GM12878 (cell line): ENCODE measurements around the gene PITPNC1. TPM values are rescaled to one million over a fixed set of nuclear protein-coding genes. Genes with fewer than 3 reads are reported as not detected.
A peak's percentile ranks its signal among the peaks of the same experiment; 100 is the strongest.

ENCODE experiments used
- ATAC-seq: fragments of 200-7000 bp; cut with Tn5 transposase; 3 replicates; pipeline ENCODE4 v1.9.1; 2020; ENCODE audit warnings: mild to moderate bottlenecking, moderate library complexity
- BruUV-seq: library from RNA; stranded (reverse); fragments of 400-500 nt; replicated peaks from 2 replicates; lab custom pipeline; 2021; lab: Mats Ljungman, UMichigan
- CTCF ChIA-PET: fragments of 300-600 bp; sonication (Branson Sonifier 250); formaldehyde crosslinking; extraction: SDS; loops from one replicate; lab custom pipeline; 2021; ENCODE audit warnings: inconsistent platforms; lab: Yijun Ruan, JAX
- POLR2A ChIA-PET: fragments of 350-600 bp; formaldehyde crosslinking; extraction: SDS; loops from one replicate; lab custom pipeline; 2021; ENCODE audit warnings: inconsistent platforms; lab: Charles Lee
- RAD21 ChIA-PET: fragments of 300-600 bp; sonication (Branson Sonifier 250); formaldehyde crosslinking; loops from one replicate; lab custom pipeline; 2023; ENCODE audit warnings: antibody characterized with exemption; ENCODE audit not compliant: unreplicated experiment; lab: Charles Lee
- SMC1A ChIA-PET: fragments of 300-600 bp; sonication (Branson Sonifier 250); formaldehyde crosslinking; loops from one replicate; lab custom pipeline; 2023; ENCODE audit not compliant: unreplicated experiment, uncharacterized antibody; lab: Charles Lee
- DNase-seq: peaks from one replicate; pipeline ENCODE4 v3.0.0-alpha.2; 2011; ENCODE audit warnings: low read depth, low spot score
- FAIRE-seq: peaks from 3 replicates; lab custom pipeline; 2011; peaks lifted over from hg19 to GRCh38; lab: Jason Lieb, UNC
- H2AFZ ChIP-seq: 2 replicates; pipeline ENCODE4 v1.6.0; 2011; ENCODE audit warnings: low read depth, low read length, control low read depth; ENCODE audit not compliant: control insufficient read depth
- H3K27ac ChIP-seq: 2 replicates; pipeline ENCODE4 v1.5.1; 2011; ENCODE audit warnings: control low read depth; ENCODE audit not compliant: control insufficient read depth, insufficient read depth
- H3K27me3 ChIP-seq, 2 experiments: replicated peaks in 1 of 2; 2 replicates each; pipeline versions ENCODE4 v1.6.0 to v1.6.1; 2011; ENCODE audit warnings: low read length in 1 of 2; ENCODE audit not compliant: control insufficient read depth in 2 of 2, insufficient read depth in 2 of 2
- H3K36me3 ChIP-seq, 2 experiments: 2 replicates each; pipeline ENCODE4 v1.5.1; 2011; ENCODE audit warnings: low read length in 1 of 2; ENCODE audit not compliant: control insufficient read depth in 2 of 2, insufficient read depth in 2 of 2
- H3K4me1 ChIP-seq: 2 replicates; pipeline ENCODE4 v1.6.1; 2011; ENCODE audit warnings: mild to moderate bottlenecking, low read length, moderate library complexity, mixed read lengths; ENCODE audit not compliant: control insufficient read depth, insufficient read depth
- H3K4me2 ChIP-seq: 2 replicates; pipeline ENCODE4 v1.6.0; 2011; ENCODE audit warnings: control low read depth; ENCODE audit not compliant: control insufficient read depth, insufficient read depth
- H3K4me3 ChIP-seq: fragments of 200-600 bp; sonication (generic); 2 replicates; pipeline ENCODE4 v1.5.1; 2016
- H3K79me2 ChIP-seq: 2 replicates; pipeline ENCODE4 v1.6.0; 2011; ENCODE audit warnings: low read length; ENCODE audit not compliant: control insufficient read depth, insufficient read depth
- H3K9ac ChIP-seq: 2 replicates; pipeline ENCODE4 v1.8.0; 2011; ENCODE audit warnings: low read length, control low read depth, mixed read lengths; ENCODE audit not compliant: control insufficient read depth, insufficient read depth
- H3K9me3 ChIP-seq: replicated peaks from 3 replicates; pipeline ENCODE4 v1.5.1; 2011; ENCODE audit warnings: mild to moderate bottlenecking, low read length; ENCODE audit not compliant: control insufficient read depth, insufficient read depth
- H4K20me1 ChIP-seq: 2 replicates; pipeline ENCODE4 v1.6.0; 2011; ENCODE audit not compliant: control insufficient read depth, insufficient read depth
- BACH1 ChIP-seq: fragments of 450-650 bp; IDR thresholded peaks from 2 replicates; pipeline ENCODE4 v1.6.1; 2017; ENCODE audit warnings: mild to moderate bottlenecking, borderline replicate concordance
- CHD1 ChIP-seq: IDR thresholded peaks from 2 replicates; pipeline ENCODE4 v1.6.1; 2012; ENCODE audit warnings: low read depth, low read length, improper control_type of control experiment
- DPF2 ChIP-seq: fragments of 450-650 bp; IDR thresholded peaks from 2 replicates; pipeline ENCODE4 v1.6.1; 2017; ENCODE audit warnings: mild to moderate bottlenecking
- EED ChIP-seq: sonication (generic); IDR thresholded peaks from 2 replicates; pipeline ENCODE4 v1.6.1; 2016; ENCODE audit warnings: antibody characterized with exemption, low read depth
- GABPA ChIP-seq: IDR thresholded peaks from 2 replicates; pipeline ENCODE4 v1.6.1; 2014; ENCODE audit warnings: antibody characterized with exemption, low read depth, mild to moderate bottlenecking, inconsistent platforms
- HDAC2 ChIP-seq: fragments of 200-600 bp; sonication (generic); IDR thresholded peaks from 2 replicates; pipeline ENCODE4 v1.6.1; 2017
- KAT2A ChIP-seq: conservative IDR thresholded peaks from 2 replicates; pipeline ENCODE4 v1.6.1; 2011; ENCODE audit warnings: low read depth, low read length; ENCODE audit not compliant: control insufficient read depth
- MEF2B ChIP-seq: fragments of 450-650 bp; IDR thresholded peaks from 2 replicates; pipeline ENCODE4 v1.6.1; 2018; ENCODE audit warnings: mild to moderate bottlenecking, moderate library complexity; ENCODE audit not compliant: partially characterized antibody, poor library complexity, severe bottlenecking
- POLR2AphosphoS2 ChIP-seq: IDR thresholded peaks from 2 replicates; pipeline ENCODE4 v1.6.1; 2011; ENCODE audit warnings: low read depth, mild to moderate bottlenecking, low read length, improper control_type of control experiment, moderate library complexity
- RUNX3 ChIP-seq: IDR thresholded peaks from 2 replicates; pipeline ENCODE4 v1.6.1; 2012; ENCODE audit warnings: low read length, inconsistent platforms
- SP1 ChIP-seq: IDR thresholded peaks from one replicate; pipeline ENCODE4 v1.6.1; 2011; ENCODE audit warnings: low read depth, low read length
- STAT3 ChIP-seq: IDR thresholded peaks from 2 replicates; pipeline ENCODE4 v1.6.1; 2011; ENCODE audit warnings: low read depth, low read length, improper control_type of control experiment
- TCF3 ChIP-seq: IDR thresholded peaks from 2 replicates; pipeline ENCODE4 v1.6.1; 2012; ENCODE audit warnings: low read depth, mild to moderate bottlenecking, low read length, borderline replicate concordance; ENCODE audit not compliant: insufficient read depth
- WGBS: methylation state at CpG from one replicate; pipeline ENCODE4 v1.1.6; 2016; ENCODE audit warnings: low lambda C conversion rate; ENCODE audit not compliant: insufficient replicate concordance, insufficient coverage; ENCODE audit errors: missing lambda C conversion rate; 5-methylcytosine and 5-hydroxymethylcytosine counted together
- in situ Hi-C: fragments of 300-500 bp; cut with MboI; formaldehyde crosslinking; loops from 9 replicates; pipeline ENCODE4 v1.14.3; 2018; ENCODE audit warnings: mixed read lengths
- intact Hi-C: fragments of 100-400 bp; cut with micrococcal nuclease; formaldehyde crosslinking; loops from one replicate; pipeline ENCODE4 v1.14.2; 2022; ENCODE audit not compliant: unreplicated experiment
- polyA plus RNA-seq, 11 experiments: library from polyadenylated mRNA; depleted of rRNA in 4 of 11; unstranded in 6 of 11; stranded (reverse) in 5 of 11; fragments of >200 nt; fragmentation: Nextera tagmentation in 4 of 11; fragmentation: Illumina TruSeq in 1 of 11; extraction: Ambion mirVana in 4 of 11; extraction: Trizol in 1 of 11; gene quantifications; 1 replicate in 1 of 11; 2 replicates in 10 of 11; pipeline versions ENCODE4 v1.2.1 to v1.2.3, GENCODE V29; 2011 to 2016; ENCODE audit warnings: inconsistent platforms in 2 of 11, missing spikeins in 2 of 11, low read depth in 1 of 11
- total RNA-seq, 4 experiments: library from RNA; depleted of rRNA in 3 of 4; stranded (reverse); fragments of >200 nt in 3 of 4; fragmentation: Illumina TruSeq in 1 of 4; extraction: Trizol in 1 of 4; gene quantifications; 2 replicates each; pipeline versions ENCODE4 v1.2.1 to v1.2.3, GENCODE V29; 2013 to 2021
- TF ChIP-seq, protein P1 (sequence below): fragments of 450-650 bp; conservative IDR thresholded peaks from 2 replicates; pipeline ENCODE4 v1.6.1; 2017; ENCODE audit warnings: mild to moderate bottlenecking, moderate library complexity

PITPNC1 gene
- total and polyA plus RNA-seq, 10 of the 15 experiments (the other 5 are each of a cell fraction or from before 2014, with no cell fraction given) = 12.2 to 62.4 (median 47.3) TPM

DNA sequence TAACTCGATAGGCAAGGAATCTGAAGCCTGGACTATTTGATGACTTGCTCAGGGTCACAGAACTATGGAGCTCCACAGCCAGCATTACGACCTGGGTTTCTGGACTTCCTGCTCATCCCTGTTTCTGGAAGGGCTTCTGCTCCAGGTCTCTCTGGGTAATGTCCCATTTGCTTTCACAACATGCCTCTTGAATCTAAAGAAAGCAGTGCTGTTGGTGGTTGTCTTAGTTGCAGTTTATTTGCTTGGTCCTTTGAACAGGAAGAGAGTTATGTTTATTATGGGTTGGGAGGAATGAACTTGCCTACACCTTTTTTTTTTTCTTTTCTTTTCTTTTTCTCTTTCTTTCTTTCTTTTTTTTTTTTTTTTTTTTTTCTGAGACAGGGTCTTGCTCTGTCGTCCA is 84.8 kb downstream of the PITPNC1 start:
- Histone ChIP-seq H3K9me3 (peaks cover 8% of the 10 kb centered on the region; the same call in 2 of the 3 replicates), H3K4me2 (no peak overlapping the region), H3K36me3 (peaks cover 0 to 1% of the 10 kb centered on the region in 2 experiments; a peak in 1 of 4 replicates), H3K27ac (no peak overlapping the region), H3K27me3 (no peaks in the 10 kb centered on the region), H3K4me1 (peaks cover 11% of the 10 kb centered on the region), H4K20me1 (no peaks in the 10 kb centered on the region), H3K4me3 (no peak overlapping the region), H3K79me2 (peaks cover 28% of the 10 kb centered on the region), H3K9ac (no peak overlapping the region), H2AFZ (no peak overlapping the region; the same call in 1 of the 2 replicates)
- BruUV-seq = no TSS peak
- ChIA-PET POLR2A (interaction anchor here (0.6 to 1.2 kb wide), 2 partner anchors 9 to 363 kb away, joined by 3 read pairs; no protein-coding TSS in a partner anchor), SMC1A (interaction anchor here (0.9 to 1.9 kb wide), 2 partner anchors 16 to 21 kb away, joined by 3 to 7 read pairs; no protein-coding TSS in a partner anchor), RAD21 (no interaction called here), CTCF (no interaction called here)
- no peak for ATAC-seq
- no peak for FAIRE-seq
- intact Hi-C loops (no loop called here), in situ Hi-C loops (loop anchor here (10.0 kb wide), 1 partner anchor 77 kb away; no protein-coding TSS in a partner anchor)
- DNase-seq = no peak
- WGBS = 0% methylated on average over 2 of the region's 3 CpGs
- TF ChIP-seq HDAC2 = no peak

DNA sequence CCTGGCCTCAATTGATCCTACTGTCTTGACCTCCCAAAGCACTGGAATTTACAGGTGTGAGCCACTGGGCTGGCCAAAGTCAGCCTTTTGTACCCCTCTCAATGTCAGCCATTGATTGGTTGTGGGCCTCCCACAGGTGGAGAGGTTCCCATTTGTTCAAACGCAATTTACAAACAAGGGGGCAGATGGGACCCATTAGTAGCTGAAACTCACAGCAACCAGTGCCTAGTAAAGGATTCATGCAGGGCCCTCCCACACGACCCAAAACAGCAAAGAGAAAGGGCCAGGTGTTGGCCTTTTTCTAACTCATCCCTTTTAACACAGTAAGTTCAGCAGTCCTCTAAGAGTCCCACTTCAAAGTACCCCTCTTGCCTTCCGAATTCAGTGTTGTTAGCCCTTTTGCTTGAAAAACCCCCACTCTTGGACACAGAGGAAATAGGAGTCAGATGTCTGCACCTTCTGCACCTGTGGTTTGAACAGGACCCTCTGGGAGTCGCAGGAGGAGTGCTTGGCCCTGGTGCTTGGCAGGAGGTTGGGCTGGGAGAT is 89.2 kb downstream of the PITPNC1 start:
- Histone ChIP-seq H3K36me3 (no peaks in the 10 kb centered on the region), H4K20me1 (no peaks in the 10 kb centered on the region), H3K4me3 (no peak overlapping the region), H2AFZ (no peak overlapping the region), H3K4me2 (no peak overlapping the region; the same call in 1 of the 2 replicates), H3K9me3 (no peaks in the 10 kb centered on the region; the same call in 2 of the 3 replicates), H3K4me1 (peaks cover 26% of the 10 kb centered on the region), H3K79me2 (peaks cover 30% of the 10 kb centered on the region), H3K27me3 (no peaks in the 10 kb centered on the region), H3K9ac (no peak overlapping the region), H3K27ac (0 out of 2 replicates have a peak overlapping the region, but pooled peaks have one; percentile 4)
- DNase-seq = no peak
- SMC1A ChIA-PET = interaction anchor here (0.8 to 3.2 kb wide), 8 partner anchors 9 to 182 kb away, joined by 3 to 12 read pairs (median 3); no protein-coding TSS in a partner anchor
- CTCF ChIA-PET = interaction anchor here (0.6 to 3.5 kb wide), 6 partner anchors 9 to 254 kb away, joined by 3 to 13 read pairs (median 4); no protein-coding TSS in a partner anchor
- peak; percentile 35 for ATAC-seq
- no peak for FAIRE-seq
- WGBS = 50% methylated on average over 4 of the region's 4 CpGs
- in situ Hi-C loops (loop anchor here (10.0 kb wide), 1 partner anchor 82 kb away; no protein-coding TSS in a partner anchor), intact Hi-C loops (no loop called here)
- POLR2A ChIA-PET = interaction anchor here (0.6 to 1.1 kb wide), 3 partner anchors 13 to 474 kb away, joined by 3 to 5 read pairs (median 3); no protein-coding TSS in a partner anchor
- BruUV-seq = no TSS peak
- RAD21 ChIA-PET = interaction anchor here (0.7 to 0.8 kb wide), 2 partner anchors 9 to 10 kb away, joined by 3 read pairs; no protein-coding TSS in a partner anchor
- no peak for TF ChIP-seq GABPA
- TF ChIP-seq SP1 = no peak
- TF ChIP-seq BACH1 = no peak
- no peak for TF ChIP-seq DPF2
- TF ChIP-seq STAT3 = no peak
- TF ChIP-seq POLR2AphosphoS2 = no peak
- TF ChIP-seq KAT2A = no peak
- TF ChIP-seq, protein P1, sequence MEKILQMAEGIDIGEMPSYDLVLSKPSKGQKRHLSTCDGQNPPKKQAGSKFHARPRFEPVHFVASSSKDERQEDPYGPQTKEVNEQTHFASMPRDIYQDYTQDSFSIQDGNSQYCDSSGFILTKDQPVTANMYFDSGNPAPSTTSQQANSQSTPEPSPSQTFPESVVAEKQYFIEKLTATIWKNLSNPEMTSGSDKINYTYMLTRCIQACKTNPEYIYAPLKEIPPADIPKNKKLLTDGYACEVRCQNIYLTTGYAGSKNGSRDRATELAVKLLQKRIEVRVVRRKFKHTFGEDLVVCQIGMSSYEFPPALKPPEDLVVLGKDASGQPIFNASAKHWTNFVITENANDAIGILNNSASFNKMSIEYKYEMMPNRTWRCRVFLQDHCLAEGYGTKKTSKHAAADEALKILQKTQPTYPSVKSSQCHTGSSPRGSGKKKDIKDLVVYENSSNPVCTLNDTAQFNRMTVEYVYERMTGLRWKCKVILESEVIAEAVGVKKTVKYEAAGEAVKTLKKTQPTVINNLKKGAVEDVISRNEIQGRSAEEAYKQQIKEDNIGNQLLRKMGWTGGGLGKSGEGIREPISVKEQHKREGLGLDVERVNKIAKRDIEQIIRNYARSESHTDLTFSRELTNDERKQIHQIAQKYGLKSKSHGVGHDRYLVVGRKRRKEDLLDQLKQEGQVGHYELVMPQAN = no peak
- TF ChIP-seq MEF2B = no peak
- TF ChIP-seq EED = 0 out of 2 replicates have a peak, but pooled peaks have one; percentile 31
- TF ChIP-seq TCF3 = no peak
- TF ChIP-seq RUNX3 = peak; percentile 48
- TF ChIP-seq CHD1 = no peak
